HUES48 (cell line): ENCODE measurements around the gene F11R.
"Not testable (repeated sequence)": the region's sequence is repeated elsewhere in the genome, so short reads cannot be mapped to it uniquely, and the experiment has no call there.

Experiments used
- H3K27ac ChIP-seq: one replicate; pipeline ENCODE4 v1.7.0; 2013; ENCODE audit warnings: low read depth, low read length, inconsistent platforms
- H3K27me3 ChIP-seq: 2 replicates; pipeline ENCODE4 v1.6.1; 2013; ENCODE audit warnings: mild to moderate bottlenecking, low read length; ENCODE audit not compliant: control insufficient read depth, insufficient read depth
- H3K36me3 ChIP-seq: 2 replicates; pipeline ENCODE4 v1.6.1; 2013; ENCODE audit warnings: low read length; ENCODE audit not compliant: control insufficient read depth, insufficient read depth
- H3K4me1 ChIP-seq: 2 replicates; pipeline ENCODE4 v1.6.1; 2013; ENCODE audit warnings: mild to moderate bottlenecking, low read length; ENCODE audit not compliant: control insufficient read depth, insufficient read depth
- H3K4me3 ChIP-seq: 2 replicates; pipeline ENCODE4 v1.5.1; 2013; ENCODE audit warnings: mild to moderate bottlenecking, low read depth, low read length
- H3K9ac ChIP-seq: 2 replicates; pipeline ENCODE4 v1.6.1; 2013; ENCODE audit warnings: mild to moderate bottlenecking, low read depth, low read length, moderate library complexity
- H3K9me3 ChIP-seq: 2 replicates; pipeline ENCODE4 v1.6.1; 2013; ENCODE audit warnings: low read length; ENCODE audit not compliant: control insufficient read depth, insufficient read depth

F11R gene

DNA sequence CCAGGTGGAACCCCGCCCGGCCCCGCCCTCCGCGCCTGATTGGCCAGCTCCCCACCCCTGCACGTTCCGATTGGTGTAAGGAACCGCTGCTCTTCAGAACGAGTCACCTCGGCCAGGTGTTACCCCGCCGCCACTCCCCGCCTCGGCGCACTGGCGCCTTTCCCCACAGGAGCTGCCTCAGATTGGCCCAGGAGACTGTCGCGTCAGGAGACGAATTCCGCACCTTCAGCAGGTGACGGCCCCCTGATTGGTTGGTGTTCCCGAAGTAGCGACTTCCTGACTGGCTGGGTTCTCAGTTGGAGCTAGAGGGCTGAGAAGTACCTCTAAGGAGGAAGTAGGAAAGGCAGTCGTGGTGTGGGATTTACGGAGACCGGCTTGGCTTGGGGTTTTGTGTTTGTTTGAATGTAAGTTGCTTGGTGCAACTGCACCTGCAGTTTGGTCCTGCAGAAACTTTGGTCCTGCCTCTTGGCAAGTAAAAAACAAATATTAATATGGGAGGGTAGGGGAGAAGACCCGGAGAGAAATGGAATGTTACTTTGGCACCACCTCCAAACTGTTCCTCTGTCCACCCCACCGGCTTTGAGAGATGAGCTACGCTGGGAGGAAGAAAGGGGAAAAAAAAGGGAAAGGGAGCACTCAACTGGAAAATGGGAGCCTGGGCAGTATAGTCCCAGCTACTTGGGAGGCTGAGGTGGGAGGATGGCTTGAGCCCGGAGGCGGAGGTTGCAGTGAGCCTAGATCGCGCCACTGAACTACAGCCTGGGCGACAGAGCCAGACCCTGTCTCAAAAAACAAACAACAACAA, 415 bp upstream of the F11R start:
- no peaks in the 10 kb centered on the region for H3K36me3 ChIP-seq
- peak overlapping the region; percentile 91 for H3K9ac ChIP-seq
- peaks cover 23% of the 10 kb centered on the region for H3K4me1 ChIP-seq
- peak overlapping the region; percentile 98 for H3K27ac ChIP-seq
- no peaks in the 10 kb centered on the region for H3K27me3 ChIP-seq
- peak overlapping the region; percentile 93 for H3K4me3 ChIP-seq
- no peaks in the 10 kb centered on the region for H3K9me3 ChIP-seq

- Histone ChIP-seq H3K27ac (peak overlapping the region; percentile 98), H3K36me3 (no peaks in the 10 kb centered on the region), H3K9ac (peak overlapping the region; percentile 91), H3K4me1 (peaks cover 23% of the 10 kb centered on the region), H3K9me3 (no peaks in the 10 kb centered on the region), H3K27me3 (no peaks in the 10 kb centered on the region), H3K4me3 (peak overlapping the region; percentile 93)
Observed at GRCh38 chr1:161019751-161020495, 1.0 kb downstream of the F11R start.

GRCh38 chr1:161019111-161019660, 1.8 kb downstream of the F11R start:
- H3K27me3 ChIP-seq, H3K9me3 ChIP-seq, H3K36me3 ChIP-seq: not testable (repeated sequence)
- peak overlapping the region; percentile 71 for H3K27ac ChIP-seq
- 0 out of 2 replicates have a peak overlapping the region, but pooled peaks have one; percentile 7 for H3K9ac ChIP-seq
- H3K4me3 ChIP-seq: peak overlapping the region; percentile 93
- peaks cover 27% of the 10 kb centered on the region for H3K4me1 ChIP-seq

- Histone ChIP-seq H3K27me3 (no peaks in the 10 kb centered on the region), H3K4me1 (peaks cover 32% of the 10 kb centered on the region), H3K27ac (peak overlapping the region; percentile 71), H3K36me3 (peaks cover 9% of the 10 kb centered on the region), H3K4me3 (peak overlapping the region; percentile 93), H3K9ac (0 out of 2 replicates have a peak overlapping the region, but pooled peaks have one; percentile 7), H3K9me3 (no peaks in the 10 kb centered on the region)
Observed at GRCh38 chr1:161018631-161018930, 2.4 kb downstream of the F11R start.

GRCh38 chr1:161017756-161018630, 3.0 kb downstream of the F11R start:
- Histone ChIP-seq H3K9me3 (no peaks in the 10 kb centered on the region), H3K4me3 (peak overlapping the region; percentile 93), H3K4me1 (peaks cover 38% of the 10 kb centered on the region), H3K36me3 (peaks cover 15% of the 10 kb centered on the region), H3K9ac (no peak overlapping the region; the same call in 1 of the 2 replicates), H3K27me3 (no peaks in the 10 kb centered on the region), H3K27ac (peak overlapping the region; percentile 71)

- H3K9me3 ChIP-seq, H3K27me3 ChIP-seq, H3K9ac ChIP-seq: not testable (repeated sequence)
- peaks cover 18% of the 10 kb centered on the region for H3K36me3 ChIP-seq
- peak overlapping the region; percentile 93; the same call in 1 of the 2 replicates for H3K4me3 ChIP-seq
- H3K27ac ChIP-seq: peak overlapping the region; percentile 71
- peaks cover 38% of the 10 kb centered on the region for H3K4me1 ChIP-seq
Observed at GRCh38 chr1:161017181-161017580, 3.8 kb downstream of the F11R start.

- H3K9me3 ChIP-seq: not testable (repeated sequence)
Observed at GRCh38 chr1:161016683-161017082, 4.3 kb downstream of the F11R start.

DNA sequence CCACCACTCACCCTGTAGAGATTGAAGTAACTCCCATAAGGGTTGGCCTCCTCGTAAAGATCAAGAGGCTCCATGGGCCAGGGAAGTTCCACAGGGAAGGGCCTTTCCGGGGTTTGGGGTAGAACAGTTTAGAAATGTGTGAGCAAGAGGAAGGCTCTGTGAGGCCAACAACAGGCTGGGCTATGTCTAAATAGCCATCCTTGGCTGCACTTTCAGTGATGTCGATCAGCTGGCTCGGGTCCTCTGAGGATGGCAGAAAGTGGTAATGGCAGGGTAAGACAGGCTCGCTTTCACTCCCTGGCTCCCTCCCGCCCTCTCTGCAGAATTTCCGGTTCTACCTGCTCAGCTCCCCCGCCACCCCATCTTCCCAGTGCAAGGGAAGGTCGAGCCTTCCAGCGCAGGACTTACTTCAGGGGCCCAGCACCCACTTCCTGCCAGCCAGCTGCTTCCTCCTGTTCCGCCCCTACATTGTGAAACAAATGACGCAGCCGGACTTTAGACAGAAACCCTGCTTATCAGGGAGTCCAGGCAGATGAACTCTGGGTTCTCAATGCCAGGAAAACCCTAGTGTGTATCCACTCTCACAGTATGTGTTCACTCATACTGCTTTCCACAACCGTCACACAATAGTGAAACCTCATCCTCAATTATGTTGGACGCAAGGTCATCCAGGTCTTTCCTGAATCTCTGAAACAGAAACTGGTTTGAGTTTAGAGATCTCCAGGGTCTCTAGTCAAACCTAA, 7.3 kb downstream of the F11R start:
- 0 out of 2 replicates have a peak overlapping the region, but pooled peaks have one; percentile 23 for H3K4me3 ChIP-seq
- peak overlapping the region; percentile 73 for H3K27ac ChIP-seq
- H3K27me3 ChIP-seq: no peaks in the 10 kb centered on the region
- peaks cover 32% of the 10 kb centered on the region for H3K4me1 ChIP-seq
- H3K36me3 ChIP-seq: peaks cover 26% of the 10 kb centered on the region
- H3K9ac ChIP-seq: no peak overlapping the region
- H3K9me3 ChIP-seq: no peaks in the 10 kb centered on the region

More at GRCh38 chr1:161016683-161017082, 4.3 kb downstream of the F11R start:
- not testable (repeated sequence) for H3K4me3 ChIP-seq, H3K9ac ChIP-seq, H3K27me3 ChIP-seq
- peaks cover 36% of the 10 kb centered on the region for H3K4me1 ChIP-seq
- H3K27ac ChIP-seq: peak overlapping the region; percentile 47
- peaks cover 18% of the 10 kb centered on the region for H3K36me3 ChIP-seq

- H3K4me1 ChIP-seq: peaks cover 26% of the 10 kb centered on the region
- no peaks in the 10 kb centered on the region for H3K9me3 ChIP-seq
- peaks cover 26% of the 10 kb centered on the region for H3K36me3 ChIP-seq
- H3K27me3 ChIP-seq: no peaks in the 10 kb centered on the region
- H3K27ac ChIP-seq: peak overlapping the region; percentile 73
- no peak overlapping the region for H3K4me3 ChIP-seq
- no peak overlapping the region for H3K9ac ChIP-seq
Observed at GRCh38 chr1:161013131-161013487, 7.8 kb downstream of the F11R start.

- peaks cover 20% of the 10 kb centered on the region for H3K4me1 ChIP-seq
- no peak overlapping the region for H3K9ac ChIP-seq
- no peaks in the 10 kb centered on the region for H3K27me3 ChIP-seq
- no peaks in the 10 kb centered on the region for H3K9me3 ChIP-seq
- no peak overlapping the region for H3K4me3 ChIP-seq
- H3K36me3 ChIP-seq: peaks cover 31% of the 10 kb centered on the region
- H3K27ac ChIP-seq: no peak overlapping the region
Observed at GRCh38 chr1:161012420-161012819, 8.5 kb downstream of the F11R start.
